ENCODE measurements around the gene RND1.

RND1 gene

DNA sequence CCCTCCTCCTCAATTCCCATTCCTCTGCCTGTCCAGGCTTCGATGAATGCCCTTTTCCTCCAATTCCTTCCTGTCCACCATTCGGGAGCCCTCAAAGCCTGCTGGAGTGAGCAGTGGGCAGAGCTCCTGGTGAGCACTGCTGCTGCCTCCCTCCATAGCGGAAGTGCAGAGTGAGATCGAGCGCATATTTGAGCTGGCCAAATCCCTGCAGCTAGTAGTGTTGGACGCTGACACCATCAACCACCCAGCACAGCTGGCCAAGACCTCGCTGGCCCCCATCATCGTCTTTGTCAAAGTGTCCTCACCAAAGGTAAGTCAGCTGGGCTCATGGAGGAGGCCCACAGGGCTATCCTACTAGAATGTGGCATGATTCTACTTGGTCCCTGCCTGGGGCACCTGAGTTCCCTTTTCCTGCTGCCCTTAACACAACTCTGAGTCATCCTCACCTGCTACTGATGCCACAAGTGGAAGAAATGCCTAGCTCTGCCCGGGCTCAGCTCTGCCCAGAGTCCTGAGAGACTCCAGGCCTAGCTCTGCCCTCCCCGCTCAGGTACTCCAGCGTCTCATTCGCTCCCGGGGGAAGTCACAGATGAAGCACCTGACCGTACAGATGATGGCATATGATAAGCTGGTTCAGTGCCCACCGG is 39.3 kb downstream of the RND1 start:
- DNase-seq: no peak

DNA sequence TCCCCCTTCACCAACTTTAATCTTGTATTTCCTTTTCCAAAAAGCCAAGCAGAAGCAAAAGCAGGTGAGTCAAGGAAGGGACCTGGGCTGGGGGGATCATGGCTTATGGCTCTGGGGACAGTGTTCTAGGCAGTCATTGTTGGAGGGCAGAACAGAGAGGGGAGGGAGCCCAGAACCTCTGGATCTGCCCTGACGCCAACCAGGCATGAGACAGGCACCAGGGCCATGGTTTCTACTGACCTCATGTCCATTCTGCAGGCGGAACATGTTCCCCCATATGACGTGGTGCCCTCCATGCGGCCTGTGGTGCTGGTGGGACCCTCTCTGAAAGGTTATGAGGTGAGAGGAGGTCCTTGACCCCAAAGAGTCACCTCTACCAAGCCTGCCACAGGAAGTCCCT is 40.8 kb downstream of the RND1 start:
- no peak for DNase-seq

DNA sequence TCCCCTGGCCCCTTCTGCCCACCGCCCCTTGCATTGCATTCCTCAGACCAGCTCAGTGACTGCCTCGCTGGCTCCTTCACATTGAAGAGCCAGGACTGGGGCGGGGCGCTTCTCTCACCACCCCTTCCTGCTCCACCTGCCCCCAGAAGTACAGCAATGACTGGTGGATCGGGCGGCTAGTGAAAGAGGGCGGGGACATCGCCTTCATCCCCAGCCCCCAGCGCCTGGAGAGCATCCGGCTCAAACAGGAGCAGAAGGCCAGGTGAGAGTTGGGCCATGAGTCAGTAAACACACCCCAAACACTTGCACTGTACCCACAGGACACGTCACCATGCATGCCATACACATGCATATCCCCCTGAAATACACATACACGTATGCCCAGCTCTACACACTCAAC is 41.6 kb downstream of the RND1 start:
- DNase-seq: no peak

- no peak for DNase-seq
Observed at GRCh38 chr12:48823281-48823680, 42.4 kb downstream of the RND1 start.

DNA sequence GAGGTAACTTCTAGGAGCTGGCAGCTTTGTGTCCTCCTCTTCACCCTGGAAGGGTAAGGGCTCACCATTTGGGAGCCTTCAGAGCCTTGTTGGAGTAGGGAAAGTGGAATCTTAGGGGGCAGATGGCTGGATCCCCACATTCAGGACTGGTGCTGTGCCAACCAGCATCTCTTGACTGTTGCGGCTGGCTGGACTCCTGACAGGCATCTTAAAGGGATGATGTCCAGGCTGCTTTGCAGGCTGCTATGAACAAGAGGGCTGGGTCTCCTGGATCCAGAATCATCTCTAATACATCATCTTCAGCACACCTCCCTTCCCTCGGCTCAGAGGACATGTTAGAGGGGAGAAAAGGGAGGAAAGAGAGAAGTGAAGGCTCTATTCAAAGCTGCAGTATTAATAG is 43.0 kb downstream of the RND1 start:
- DNase-seq: no peak

DNA sequence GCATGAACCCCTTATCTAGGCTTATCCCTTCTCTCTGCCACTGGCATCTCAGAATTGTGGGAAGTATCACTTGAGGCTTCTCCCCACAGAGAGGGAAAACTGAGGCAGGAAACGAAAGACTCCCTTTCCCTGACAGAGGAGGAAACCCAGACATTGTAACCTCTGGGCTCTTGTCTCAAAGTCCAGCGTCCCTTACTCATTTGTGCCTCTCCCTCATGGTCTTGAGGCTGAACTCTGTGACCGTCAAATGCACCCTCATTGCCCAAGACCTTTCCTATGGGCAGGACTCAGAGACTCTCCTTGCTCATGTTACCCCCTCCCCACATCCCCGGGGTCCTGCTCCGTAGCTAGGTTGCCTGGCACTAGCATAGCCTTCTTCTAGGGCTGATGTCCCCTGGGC is 43.5 kb downstream of the RND1 start:
- no peak for DNase-seq

DNA sequence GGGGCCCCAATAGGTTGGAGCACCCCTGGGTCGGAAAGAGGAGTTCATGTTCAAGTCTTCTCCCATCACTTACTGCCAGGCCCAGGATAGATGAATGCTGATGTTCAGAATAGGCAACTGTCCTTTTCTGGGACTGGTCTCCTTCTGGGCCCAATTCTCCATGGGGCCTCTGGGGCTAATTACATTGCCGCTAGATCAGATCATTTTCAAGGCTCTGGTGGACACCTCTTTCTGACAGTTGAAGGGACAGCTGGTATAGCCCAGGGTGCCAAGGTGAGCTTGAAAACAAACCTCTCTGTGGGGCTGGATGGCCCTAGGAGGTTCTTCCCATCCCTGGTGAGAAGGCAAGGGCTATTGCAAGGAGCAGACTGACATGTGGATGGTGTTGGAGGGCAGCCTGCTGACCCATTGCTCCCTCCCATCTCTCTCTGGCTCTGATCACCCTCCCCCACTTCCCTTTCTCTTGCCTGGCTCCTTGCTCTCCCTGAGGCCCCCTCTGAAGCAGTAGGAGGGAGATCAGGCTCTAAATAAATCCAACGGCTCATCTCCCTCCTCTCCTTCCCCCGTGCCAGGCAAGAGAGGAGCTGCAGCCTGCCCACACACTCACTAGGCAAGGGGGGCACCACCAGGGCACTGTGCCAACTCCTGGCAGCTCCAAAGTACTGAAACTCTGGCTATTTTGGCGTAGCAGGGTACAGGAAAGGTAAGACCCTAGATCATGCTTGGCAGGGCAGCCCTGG is 45.5 kb downstream of the RND1 start:
- DNase-seq: no peak

- no peak for DNase-seq
Observed at GRCh38 chr12:48818831-48819590, 46.7 kb downstream of the RND1 start.

DNA sequence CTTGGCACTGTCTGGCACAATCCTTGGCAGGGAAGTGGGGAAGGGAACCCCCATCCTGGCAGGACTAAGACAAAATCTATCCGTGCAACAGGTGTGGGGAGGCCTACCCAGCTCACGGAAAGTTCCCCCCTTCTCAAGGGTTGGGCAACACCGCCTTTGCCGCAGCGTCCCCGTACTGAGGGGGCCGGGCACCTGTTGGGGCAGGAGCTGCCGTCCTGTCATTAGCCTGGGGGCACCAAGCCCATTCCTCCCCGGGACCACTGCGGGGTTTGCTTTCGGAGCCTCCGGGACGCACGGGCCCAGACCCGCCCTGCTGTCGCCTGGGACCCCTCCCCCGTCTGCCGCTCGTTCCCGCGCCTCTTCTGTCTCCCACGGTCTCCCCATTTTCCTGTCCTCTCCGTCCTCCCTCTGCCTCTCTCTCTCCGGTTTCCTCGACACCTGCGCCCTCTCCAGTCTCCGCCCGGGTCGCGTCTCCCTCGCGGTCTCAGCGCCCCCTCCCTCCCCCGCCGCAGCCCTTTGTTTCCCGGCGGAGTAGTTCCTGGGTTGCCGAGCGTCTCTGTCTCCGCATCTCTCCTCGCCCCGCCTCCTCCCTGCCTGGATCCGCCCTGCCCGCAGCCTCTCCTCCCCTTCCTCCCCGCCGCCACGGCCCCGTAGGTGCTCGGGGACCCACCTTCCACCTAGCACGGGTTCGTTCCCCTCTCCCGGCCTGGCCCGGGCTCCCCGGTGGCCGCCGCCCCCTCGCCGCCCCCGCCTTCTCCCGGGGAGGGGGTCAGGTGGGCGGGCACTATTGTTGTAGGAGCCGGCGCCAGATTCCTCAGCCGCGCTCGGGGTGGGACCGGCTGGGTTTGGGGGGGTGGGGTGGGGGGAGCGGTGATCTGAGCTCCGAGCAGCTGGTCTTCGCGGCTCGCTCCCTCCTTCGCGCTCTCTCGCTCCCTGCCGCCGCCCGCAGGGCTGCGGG is 47.5 kb downstream of the RND1 start, which contains the start of gene CACNB3:
Gene CACNB3, plus strand, starts transcription at position 624 of the 958 bp plus-strand sequence. CDS start 434 bp downstream, outside the sequence.
- no peak for DNase-seq

DNA sequence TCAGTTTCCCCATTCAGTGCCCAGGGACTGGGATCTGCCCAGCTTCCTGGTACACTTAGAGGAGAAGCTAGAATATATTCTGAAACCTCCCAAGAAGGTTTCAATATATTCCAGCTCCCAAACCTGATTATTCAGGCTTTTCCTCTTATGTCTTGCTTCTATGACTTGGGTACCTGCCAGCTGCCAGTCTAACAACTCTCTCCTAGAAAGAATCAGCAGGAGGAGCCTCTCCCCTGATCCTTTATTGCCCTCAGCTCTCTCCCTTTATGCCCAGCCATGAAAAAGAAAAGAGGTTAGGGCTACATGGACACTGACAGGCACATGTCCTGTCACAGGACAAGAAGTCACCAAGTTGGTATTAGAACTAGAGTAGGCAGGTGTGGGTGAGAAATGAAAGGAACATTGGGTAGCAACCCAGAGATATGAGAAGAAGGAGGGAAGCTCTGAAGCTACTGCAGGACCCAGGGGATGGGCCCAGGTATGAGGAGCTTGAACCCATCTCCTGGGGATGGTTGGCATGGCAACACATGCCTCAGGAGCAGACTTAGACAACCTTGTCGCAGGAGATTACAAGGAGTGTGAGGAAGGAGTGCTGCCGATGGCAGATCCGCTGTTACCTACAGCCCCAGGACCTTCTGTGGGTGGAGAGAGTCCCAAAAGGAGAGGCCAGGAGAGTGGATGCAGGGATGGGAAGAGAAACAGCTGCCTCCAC is 49.4 kb downstream of the RND1 start:
- DNase-seq: no peak

DNA sequence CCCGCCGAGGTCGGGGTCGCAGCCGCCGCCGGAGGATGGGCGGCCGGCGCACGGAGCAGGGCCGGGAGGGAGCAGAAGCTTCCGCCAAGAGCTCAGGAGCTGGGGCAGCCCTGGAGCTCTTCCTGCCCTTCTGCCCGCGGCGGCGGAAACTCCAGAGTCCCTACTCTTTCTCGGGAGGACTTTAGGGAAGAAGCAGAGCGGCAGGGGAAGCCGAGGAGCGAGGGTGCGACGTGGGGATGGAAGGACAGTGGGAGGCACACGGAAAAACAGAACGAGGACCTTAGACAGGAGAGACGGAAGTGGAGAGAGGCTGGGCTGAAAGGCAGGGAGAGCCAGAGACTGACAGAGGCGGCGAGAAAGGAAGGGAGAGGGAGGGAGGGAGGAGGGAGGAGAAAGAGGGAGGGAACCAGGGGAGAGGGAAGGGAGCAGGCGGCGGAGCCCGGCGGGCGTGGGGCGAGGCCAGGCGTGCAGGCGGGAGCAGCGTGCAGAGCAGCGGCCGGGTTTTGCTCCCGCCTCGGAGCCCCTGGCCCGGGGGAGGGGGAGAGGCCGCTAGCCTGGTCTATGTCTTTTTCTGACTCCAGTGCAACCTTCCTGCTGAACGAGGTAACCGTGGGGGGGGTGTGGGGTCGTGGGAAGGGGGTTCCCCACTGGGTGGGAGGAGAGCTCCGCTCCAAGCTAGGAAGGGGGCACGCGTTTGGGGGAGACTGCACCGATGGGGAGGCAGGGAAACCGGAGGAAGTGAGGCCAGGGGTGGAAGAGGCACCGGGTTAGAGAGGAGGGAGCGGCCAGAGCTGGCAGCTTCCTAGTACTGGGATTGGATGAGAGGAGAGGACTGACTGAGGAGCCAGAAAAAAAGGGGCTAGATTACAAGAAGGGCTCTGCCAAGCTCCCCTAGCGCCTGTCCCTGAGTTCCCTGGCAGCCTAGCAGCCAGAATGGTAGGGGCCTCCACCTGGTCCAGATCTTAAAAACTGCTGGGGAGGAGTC is 50.3 kb downstream of the RND1 start:
- no peak for DNase-seq

DNA sequence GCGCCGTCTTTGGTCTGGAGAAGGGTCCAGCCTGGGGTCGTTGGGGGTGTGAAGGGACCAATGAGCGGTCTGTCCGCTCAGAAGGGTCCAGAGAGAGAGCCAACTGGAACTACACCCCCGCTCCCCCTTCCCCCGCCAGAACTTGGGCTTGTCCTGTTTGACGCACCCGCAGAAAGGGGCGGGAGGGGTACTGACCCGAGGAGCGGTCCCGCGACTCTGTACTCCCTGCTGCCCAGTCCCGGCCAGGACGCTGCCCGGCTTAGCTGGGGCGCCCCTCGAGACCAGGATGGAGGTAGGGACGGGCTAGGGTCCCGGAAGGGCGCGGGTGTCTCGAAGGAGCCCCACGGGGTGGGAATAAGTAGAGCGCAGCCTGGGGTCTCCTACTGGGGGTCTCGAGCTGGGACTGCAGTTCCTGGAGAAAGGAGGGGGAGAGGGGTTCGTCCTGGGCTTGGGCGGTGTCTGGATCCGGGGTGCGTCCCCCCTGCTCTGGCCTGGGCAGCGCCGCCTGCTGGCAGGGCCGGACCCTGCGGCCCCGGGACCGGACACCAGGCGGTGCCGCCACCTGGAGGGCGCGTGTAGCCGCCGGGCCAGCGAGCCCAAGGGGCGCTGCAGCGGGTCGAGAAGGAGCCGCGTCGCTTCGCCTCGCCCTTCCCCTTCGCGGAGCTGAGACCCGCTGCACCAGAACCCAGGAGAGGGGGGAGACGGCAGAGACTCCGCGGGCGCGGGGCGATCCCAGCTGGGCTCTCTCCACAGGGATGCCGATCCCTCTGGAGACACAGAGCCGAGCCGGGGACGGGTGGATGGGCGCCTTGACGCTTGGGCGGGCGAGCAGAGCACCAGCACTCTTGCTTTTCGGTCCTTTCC is 51.2 kb downstream of the RND1 start:
- no peak for DNase-seq

- DNase-seq: no peak
Observed at GRCh38 chr12:48813465-48814261, 52.0 kb downstream of the RND1 start.

- DNase-seq: no peak
Observed at GRCh38 chr12:48812389-48812788, 53.3 kb downstream of the RND1 start.

GRCh38 chr12:48811437-48812090 is 54.1 kb downstream of the RND1 start:
- no peak for DNase-seq

- no peak for DNase-seq
Observed at GRCh38 chr12:48810903-48811431, 54.7 kb downstream of the RND1 start.

GRCh38 chr12:48807981-48808380 is 57.7 kb downstream of the RND1 start:
- no peak for DNase-seq
